Right lobe of liver (tissue), 4 donors: ENCODE results near the gene LHFPL2.

Source experiments
- POLR2A ChIP-seq: fragments of 450-650 bp; IDR thresholded peaks from one replicate; pipeline ENCODE4 v1.6.1; 2017; ENCODE audit warnings: antibody characterized with exemption, mild to moderate bottlenecking
- TF ChIP-seq, protein P1 (sequence below), 4 donors: fragments of 200-600 bp in 3 of 4; fragments of 450-650 bp in 1 of 4; IDR thresholded peaks; one replicate each; pipeline versions ENCODE4 v1.5.1 to v1.8.0; 2016 to 2022; ENCODE audit warnings: antibody characterized with exemption in 4 of 4, mild to moderate bottlenecking in 2 of 4
- donor health status: DM: no; HTN: no; CAD: no.
- donor health status: DM: no; HTN: no; CAD: no.
- donor health status: DM: no; HTN: yes; CAD: no.

DNA sequence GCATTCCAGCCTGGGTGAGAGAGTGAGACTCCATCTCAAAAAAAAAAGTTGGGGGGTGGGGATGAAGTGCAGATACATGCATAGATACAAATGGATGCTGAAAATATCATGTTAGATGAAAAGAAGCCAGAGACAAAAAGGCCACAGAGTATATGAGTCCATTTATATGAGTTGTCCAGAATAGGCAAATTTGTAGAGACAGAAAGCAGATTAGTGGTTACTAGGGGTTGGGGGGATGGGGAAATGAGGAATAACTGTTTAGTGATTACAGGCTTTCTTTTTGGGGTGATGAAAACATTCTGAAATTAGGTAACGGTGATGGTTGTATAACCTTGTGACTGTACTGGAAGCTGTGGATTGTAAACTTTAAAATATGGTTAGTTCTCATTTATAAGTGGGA lies 13.8 kb upstream of the LHFPL2 start:
- TF ChIP-seq, protein P1, sequence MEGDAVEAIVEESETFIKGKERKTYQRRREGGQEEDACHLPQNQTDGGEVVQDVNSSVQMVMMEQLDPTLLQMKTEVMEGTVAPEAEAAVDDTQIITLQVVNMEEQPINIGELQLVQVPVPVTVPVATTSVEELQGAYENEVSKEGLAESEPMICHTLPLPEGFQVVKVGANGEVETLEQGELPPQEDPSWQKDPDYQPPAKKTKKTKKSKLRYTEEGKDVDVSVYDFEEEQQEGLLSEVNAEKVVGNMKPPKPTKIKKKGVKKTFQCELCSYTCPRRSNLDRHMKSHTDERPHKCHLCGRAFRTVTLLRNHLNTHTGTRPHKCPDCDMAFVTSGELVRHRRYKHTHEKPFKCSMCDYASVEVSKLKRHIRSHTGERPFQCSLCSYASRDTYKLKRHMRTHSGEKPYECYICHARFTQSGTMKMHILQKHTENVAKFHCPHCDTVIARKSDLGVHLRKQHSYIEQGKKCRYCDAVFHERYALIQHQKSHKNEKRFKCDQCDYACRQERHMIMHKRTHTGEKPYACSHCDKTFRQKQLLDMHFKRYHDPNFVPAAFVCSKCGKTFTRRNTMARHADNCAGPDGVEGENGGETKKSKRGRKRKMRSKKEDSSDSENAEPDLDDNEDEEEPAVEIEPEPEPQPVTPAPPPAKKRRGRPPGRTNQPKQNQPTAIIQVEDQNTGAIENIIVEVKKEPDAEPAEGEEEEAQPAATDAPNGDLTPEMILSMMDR (IDR thresholded peaks at IDR 0.05): no peak
- TF ChIP-seq POLR2A: no peak
